ENCODE data around the gene FAM241A. TPM values are rescaled to one million over a fixed set of nuclear protein-coding genes. Genes with fewer than 3 reads are reported as not detected.

The FAM241A gene
- total RNA-seq, 1 experiment from 2014 or later, result 0.90 TPM

DNA sequence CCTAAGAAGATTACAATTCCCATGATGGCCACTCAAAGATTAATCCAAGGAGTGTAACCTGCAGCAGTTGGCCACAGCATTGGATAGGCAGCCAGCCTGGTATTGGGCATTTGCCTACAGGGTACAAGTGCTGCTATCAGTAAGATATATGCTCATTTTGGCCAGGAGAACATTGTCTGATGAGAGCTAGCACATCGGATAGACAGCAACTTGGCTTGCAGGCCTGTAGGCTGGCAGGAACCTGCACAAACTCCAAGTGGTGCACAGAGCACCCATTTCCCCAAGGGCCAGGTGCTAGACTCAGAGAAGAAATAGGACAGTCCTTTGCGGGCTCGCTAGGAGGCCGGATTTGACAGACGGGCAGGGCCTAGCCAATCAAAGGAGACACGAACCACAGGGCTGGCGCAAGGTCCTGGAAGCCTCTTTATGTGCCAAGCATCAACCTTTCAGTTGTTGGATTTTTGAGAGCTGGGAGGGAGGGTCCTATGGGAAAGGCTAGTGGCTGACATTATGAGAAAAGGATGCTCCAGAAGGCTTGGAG, 74.6 kb downstream of the FAM241A start:
- CTCF ChIA-PET, result no interaction called here
- Histone ChIP-seq H3K27me3 (ENCODE audit: control insufficient read depth, insufficient read depth, low read length) (no peaks in the 10 kb centered on the region), H3K27ac (ENCODE audit: low read length) (no peak overlapping the region), H3K36me3 (ENCODE audit: control insufficient read depth, insufficient read depth, low read length) (no peaks in the 10 kb centered on the region), H3K9me3 (ENCODE audit: control insufficient read depth, insufficient read depth, low read depth, low read length) (no peaks in the 10 kb centered on the region), H3K4me3 (ENCODE audit: low read depth in 2 of 2, low read length in 2 of 2) (no peak overlapping the region), H3K4me1 (ENCODE audit: control insufficient read depth, insufficient read depth, low read length) (no peaks in the 10 kb centered on the region)
- no TSS peak for BruUV-seq (replicated peaks)
- in situ Hi-C loops (cut with HindIII; ENCODE audit: low pct_unique_long_range_greater_than_20kb, low sequenced_read_pairs), result no loop called here
- intact Hi-C loops (cut with micrococcal nuclease; ENCODE audit: unreplicated experiment), result no loop called here
- ATAC-seq, result no peak
- TF ChIP-seq, protein P1, sequence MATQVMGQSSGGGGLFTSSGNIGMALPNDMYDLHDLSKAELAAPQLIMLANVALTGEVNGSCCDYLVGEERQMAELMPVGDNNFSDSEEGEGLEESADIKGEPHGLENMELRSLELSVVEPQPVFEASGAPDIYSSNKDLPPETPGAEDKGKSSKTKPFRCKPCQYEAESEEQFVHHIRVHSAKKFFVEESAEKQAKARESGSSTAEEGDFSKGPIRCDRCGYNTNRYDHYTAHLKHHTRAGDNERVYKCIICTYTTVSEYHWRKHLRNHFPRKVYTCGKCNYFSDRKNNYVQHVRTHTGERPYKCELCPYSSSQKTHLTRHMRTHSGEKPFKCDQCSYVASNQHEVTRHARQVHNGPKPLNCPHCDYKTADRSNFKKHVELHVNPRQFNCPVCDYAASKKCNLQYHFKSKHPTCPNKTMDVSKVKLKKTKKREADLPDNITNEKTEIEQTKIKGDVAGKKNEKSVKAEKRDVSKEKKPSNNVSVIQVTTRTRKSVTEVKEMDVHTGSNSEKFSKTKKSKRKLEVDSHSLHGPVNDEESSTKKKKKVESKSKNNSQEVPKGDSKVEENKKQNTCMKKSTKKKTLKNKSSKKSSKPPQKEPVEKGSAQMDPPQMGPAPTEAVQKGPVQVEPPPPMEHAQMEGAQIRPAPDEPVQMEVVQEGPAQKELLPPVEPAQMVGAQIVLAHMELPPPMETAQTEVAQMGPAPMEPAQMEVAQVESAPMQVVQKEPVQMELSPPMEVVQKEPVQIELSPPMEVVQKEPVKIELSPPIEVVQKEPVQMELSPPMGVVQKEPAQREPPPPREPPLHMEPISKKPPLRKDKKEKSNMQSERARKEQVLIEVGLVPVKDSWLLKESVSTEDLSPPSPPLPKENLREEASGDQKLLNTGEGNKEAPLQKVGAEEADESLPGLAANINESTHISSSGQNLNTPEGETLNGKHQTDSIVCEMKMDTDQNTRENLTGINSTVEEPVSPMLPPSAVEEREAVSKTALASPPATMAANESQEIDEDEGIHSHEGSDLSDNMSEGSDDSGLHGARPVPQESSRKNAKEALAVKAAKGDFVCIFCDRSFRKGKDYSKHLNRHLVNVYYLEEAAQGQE (IDR thresholded peaks at IDR 0.05; ENCODE audit: insufficient read depth in 1 of 2, low read depth in 2 of 2, low read length in 1 of 2), result no peak
- TF ChIP-seq POLR2AphosphoS5 (IDR thresholded peaks at IDR 0.05; ENCODE audit: low read depth, low read length), result no peak
- TF ChIP-seq, protein P2, sequence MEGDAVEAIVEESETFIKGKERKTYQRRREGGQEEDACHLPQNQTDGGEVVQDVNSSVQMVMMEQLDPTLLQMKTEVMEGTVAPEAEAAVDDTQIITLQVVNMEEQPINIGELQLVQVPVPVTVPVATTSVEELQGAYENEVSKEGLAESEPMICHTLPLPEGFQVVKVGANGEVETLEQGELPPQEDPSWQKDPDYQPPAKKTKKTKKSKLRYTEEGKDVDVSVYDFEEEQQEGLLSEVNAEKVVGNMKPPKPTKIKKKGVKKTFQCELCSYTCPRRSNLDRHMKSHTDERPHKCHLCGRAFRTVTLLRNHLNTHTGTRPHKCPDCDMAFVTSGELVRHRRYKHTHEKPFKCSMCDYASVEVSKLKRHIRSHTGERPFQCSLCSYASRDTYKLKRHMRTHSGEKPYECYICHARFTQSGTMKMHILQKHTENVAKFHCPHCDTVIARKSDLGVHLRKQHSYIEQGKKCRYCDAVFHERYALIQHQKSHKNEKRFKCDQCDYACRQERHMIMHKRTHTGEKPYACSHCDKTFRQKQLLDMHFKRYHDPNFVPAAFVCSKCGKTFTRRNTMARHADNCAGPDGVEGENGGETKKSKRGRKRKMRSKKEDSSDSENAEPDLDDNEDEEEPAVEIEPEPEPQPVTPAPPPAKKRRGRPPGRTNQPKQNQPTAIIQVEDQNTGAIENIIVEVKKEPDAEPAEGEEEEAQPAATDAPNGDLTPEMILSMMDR (IDR thresholded peaks at IDR 0.05), result no peak
- TF ChIP-seq SIN3A (IDR thresholded peaks at IDR 0.05; ENCODE audit: borderline replicate concordance, insufficient read depth, low read depth, low read length), result no peak
- no peak for TF ChIP-seq TCF7L2 (IDR thresholded peaks at IDR 0.05; ENCODE audit: low read depth, low read length)
- POLR2A ChIA-PET, result interaction anchor here (0.7 kb wide), 1 partner anchor 46 kb away, joined by 12 read pairs; no protein-coding TSS in a partner anchor
- no peak for DNase-seq (ENCODE audit: low read depth, low spot score)

DNA sequence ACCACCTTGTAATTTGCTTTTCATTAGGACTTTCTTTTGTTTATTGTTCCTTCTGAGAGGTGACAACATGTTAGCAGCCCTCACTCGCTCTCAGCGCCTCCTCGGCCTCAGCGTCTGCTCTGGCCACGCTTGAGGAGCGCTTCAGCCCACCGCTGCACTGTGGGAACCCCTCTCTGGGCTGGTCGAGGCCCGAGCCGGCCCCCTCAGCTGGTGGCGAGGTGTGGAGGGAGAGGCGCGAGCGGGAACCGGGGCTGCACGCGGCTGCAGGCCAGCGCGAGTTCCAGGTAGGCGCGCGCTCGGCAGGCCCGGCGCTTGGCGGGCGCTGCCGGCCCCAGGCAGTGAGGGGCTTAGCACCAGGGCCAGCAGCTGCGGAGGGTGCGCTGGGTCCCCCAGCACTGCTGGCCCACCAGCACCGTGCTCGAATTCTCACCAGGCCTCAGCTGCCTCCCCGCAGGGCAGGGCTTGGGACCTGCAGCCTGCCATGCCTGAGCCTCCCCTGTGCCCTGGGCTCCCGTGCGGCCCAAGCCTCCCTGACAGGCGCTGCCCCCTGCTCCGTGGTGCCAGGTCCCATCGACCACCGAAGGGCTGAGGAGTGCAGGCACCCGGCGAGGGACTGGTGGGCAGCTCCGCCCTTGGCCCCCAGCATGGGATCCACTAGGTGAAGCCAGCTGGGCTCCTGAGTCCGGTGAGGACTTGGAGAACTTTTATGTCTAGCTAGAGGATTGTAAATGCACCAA, 77.1 kb downstream of the FAM241A start:
- Histone ChIP-seq H3K4me3 (ENCODE audit: low read depth in 2 of 2, low read length in 2 of 2) (no peak overlapping the region), H3K36me3 (ENCODE audit: control insufficient read depth, insufficient read depth, low read length) (no peaks in the 10 kb centered on the region), H3K4me1 (ENCODE audit: control insufficient read depth, insufficient read depth, low read length) (no peaks in the 10 kb centered on the region), H3K27ac (ENCODE audit: low read length) (no peak overlapping the region), H3K27me3 (ENCODE audit: control insufficient read depth, insufficient read depth, low read length) (no peaks in the 10 kb centered on the region), H3K9me3 (ENCODE audit: control insufficient read depth, insufficient read depth, low read depth, low read length) (no peaks in the 10 kb centered on the region)
- ChIA-PET POLR2A (no interaction called here), CTCF (no interaction called here)
- no TSS peak for BruUV-seq (replicated peaks)
- TF ChIP-seq POLR2AphosphoS5 (IDR thresholded peaks at IDR 0.05; ENCODE audit: low read depth, low read length) (no peak), TCF7L2 (IDR thresholded peaks at IDR 0.05; ENCODE audit: low read depth, low read length) (no peak), SIN3A (IDR thresholded peaks at IDR 0.05; ENCODE audit: borderline replicate concordance, insufficient read depth, low read depth, low read length) (no peak)
- TF ChIP-seq, protein P1 (IDR thresholded peaks at IDR 0.05; ENCODE audit: insufficient read depth in 1 of 2, low read depth in 2 of 2, low read length in 1 of 2), result no peak
- TF ChIP-seq, protein P2 (IDR thresholded peaks at IDR 0.05), result no peak
- in situ Hi-C loops (cut with HindIII; ENCODE audit: low pct_unique_long_range_greater_than_20kb, low sequenced_read_pairs), result no loop called here
- intact Hi-C loops (cut with micrococcal nuclease; ENCODE audit: unreplicated experiment), result no loop called here
- no peak for ATAC-seq
- DNase-seq (ENCODE audit: low read depth, low spot score), result no peak

Measured in Panc1 (cell line).